HL-60 (cell line): ENCODE measurements around the gene NEUROD1.
A peak's percentile ranks its signal among the peaks of the same experiment; 100 is the strongest.

Experiments used
- DNase-seq, 2 experiments: peaks; one replicate each; pipeline ENCODE4 v3.0.0-alpha.2; 2010 to 2020; ENCODE audit warnings: low read depth in 1 of 2, low spot score in 1 of 2
- H3K27ac ChIP-seq: fragments of 250-450 bp; sonication (Bioruptor Pico); replicated peaks from 2 replicates; pipeline ENCODE4 v1.5.1; 2020; ENCODE audit warnings: mild to moderate bottlenecking, moderate library complexity
- H3K27me3 ChIP-seq: fragments of 250-450 bp; sonication (Bioruptor Pico); 2 replicates; pipeline ENCODE4 v1.5.1; 2021; ENCODE audit warnings: mild to moderate bottlenecking, moderate library complexity; ENCODE audit not compliant: insufficient read depth, poor library complexity, severe bottlenecking
- H3K4me3 ChIP-seq: replicated peaks from 2 replicates; pipeline ENCODE4 v1.5.1; 2011; ENCODE audit warnings: mild to moderate bottlenecking, control low read depth, low read length; ENCODE audit not compliant: insufficient read depth
- GABPA ChIP-seq: IDR thresholded peaks from 2 replicates; pipeline ENCODE4 v1.6.1; 2012; ENCODE audit warnings: low read depth
- POLR2AphosphoS5 ChIP-seq: IDR thresholded peaks from 2 replicates; pipeline ENCODE4 v1.6.1; 2012; ENCODE audit warnings: low read depth
- SPI1 ChIP-seq: IDR thresholded peaks from 2 replicates; pipeline ENCODE4 v1.6.1; 2012; ENCODE audit warnings: low read depth, mild to moderate bottlenecking, borderline replicate concordance
- long read RNA-seq: library from polyadenylated mRNA; unstranded; transcript quantifications from one replicate; pipeline ENCODE4 v2.0.0, GENCODE V29; 2020
- TF ChIP-seq, protein P1 (sequence below): IDR thresholded peaks from one replicate; pipeline ENCODE4 v1.5.1; 2011; ENCODE audit warnings: low read length, control low read depth, inconsistent platforms; ENCODE audit not compliant: insufficient read depth
- TF ChIP-seq, protein P2 (sequence below): IDR thresholded peaks from 2 replicates; pipeline ENCODE4 v1.6.1; 2012; ENCODE audit warnings: low read depth; ENCODE audit not compliant: insufficient replicate concordance

The NEUROD1 gene
- long read RNA-seq, result 0 reads

DNA sequence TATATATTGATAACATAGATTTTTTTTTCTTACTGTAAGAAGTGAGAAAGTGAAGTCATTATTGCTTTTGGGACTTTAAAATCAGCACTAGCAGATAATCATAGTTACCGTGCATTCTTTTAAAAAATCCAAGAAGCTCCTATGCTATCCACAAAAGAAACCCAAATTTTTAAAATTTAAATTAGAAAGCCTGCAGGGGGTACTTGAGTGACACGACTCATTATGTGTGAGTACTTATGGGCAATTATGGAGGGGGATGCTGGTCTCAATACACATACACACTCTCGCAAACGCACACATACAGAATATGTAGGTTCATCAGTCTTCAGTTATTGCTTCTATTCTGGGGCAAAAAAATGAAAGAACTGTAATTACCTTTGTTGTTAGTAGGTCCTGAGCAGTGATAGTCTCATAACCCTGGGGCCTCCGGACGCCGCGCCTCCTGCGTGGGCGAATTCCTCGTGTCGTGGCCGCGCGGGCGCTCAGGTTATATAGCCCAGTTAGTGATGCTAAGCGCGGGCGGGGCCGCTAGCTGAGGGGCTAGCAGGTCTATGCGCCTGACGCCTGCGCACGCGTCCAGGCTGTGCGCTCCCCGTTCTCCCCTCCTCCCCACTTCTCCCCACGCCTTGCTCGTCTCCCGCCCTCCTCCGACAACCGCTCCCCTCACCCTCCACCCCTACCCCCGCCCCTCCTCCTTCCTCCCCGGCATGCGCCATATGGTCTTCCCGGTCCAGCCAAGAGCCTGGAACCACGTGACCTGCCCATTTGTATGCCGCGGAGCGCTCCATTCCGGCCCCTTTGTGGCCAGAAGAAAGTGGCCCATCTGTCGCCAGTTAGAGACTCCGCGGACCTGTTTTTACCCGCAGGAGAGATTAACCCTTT lies at the start of gene NEUROD1:
Gene NEUROD1 (minus strand): TSS at position 463 of the 882 bp plus-strand sequence. CDS start 1,657 bp downstream, outside the sequence.
- TF ChIP-seq GABPA, result no peak
- DNase-seq, result no peak
- H3K27me3 ChIP-seq, result peaks cover 67% of the 10 kb centered on the region
- H3K4me3 ChIP-seq, result peak within 1 kb of the TSS; percentile 1
- H3K27ac ChIP-seq, result no peak within 1 kb of the TSS

DNA sequence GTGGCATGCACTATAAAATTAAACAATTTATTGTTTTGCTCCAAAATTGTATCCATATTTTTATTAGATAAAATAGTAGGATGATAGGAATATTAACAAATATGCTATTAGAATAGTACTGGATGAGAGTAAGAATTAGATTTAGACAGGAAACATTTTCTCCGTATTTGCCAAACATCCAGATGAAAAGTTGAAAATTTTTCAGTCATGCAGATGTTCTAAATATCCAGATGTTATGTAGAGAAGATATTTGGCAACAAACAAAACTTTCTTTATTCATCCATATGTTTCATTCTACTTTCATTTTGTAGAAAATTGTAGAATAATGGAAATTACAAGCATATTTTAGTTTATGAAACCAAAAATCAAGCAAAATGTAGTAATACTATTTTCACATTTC lies 45.2 kb upstream of the NEUROD1 start:
- no peak for DNase-seq
- Histone ChIP-seq H3K27me3 (no peaks in the 10 kb centered on the region), H3K4me3 (no peak overlapping the region), H3K27ac (no peak overlapping the region)
- no peak for TF ChIP-seq SPI1
- TF ChIP-seq, protein P1, sequence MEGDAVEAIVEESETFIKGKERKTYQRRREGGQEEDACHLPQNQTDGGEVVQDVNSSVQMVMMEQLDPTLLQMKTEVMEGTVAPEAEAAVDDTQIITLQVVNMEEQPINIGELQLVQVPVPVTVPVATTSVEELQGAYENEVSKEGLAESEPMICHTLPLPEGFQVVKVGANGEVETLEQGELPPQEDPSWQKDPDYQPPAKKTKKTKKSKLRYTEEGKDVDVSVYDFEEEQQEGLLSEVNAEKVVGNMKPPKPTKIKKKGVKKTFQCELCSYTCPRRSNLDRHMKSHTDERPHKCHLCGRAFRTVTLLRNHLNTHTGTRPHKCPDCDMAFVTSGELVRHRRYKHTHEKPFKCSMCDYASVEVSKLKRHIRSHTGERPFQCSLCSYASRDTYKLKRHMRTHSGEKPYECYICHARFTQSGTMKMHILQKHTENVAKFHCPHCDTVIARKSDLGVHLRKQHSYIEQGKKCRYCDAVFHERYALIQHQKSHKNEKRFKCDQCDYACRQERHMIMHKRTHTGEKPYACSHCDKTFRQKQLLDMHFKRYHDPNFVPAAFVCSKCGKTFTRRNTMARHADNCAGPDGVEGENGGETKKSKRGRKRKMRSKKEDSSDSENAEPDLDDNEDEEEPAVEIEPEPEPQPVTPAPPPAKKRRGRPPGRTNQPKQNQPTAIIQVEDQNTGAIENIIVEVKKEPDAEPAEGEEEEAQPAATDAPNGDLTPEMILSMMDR, result no peak

DNA sequence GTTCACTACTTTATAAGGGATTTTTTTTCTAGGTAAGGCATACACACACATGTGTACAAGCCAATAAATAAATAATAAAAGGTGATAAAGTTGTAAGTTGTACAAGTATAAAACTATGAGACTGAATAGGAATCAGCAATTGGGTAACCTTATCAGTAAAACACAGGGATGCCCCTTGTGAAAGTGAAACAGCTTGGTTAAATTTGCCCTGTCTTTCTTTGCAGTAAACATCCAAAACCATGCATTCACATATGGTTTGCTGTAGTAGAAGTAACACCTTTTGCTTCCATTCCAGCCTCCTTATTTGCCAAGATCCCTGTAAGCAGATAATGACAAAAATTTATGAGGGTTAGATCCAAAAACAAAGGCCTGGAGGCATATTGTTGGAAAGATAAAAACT lies 44.3 kb upstream of the NEUROD1 start:
- no peak overlapping the region for H3K27ac ChIP-seq
- no peak for TF ChIP-seq POLR2AphosphoS5
- no peak for TF ChIP-seq SPI1
- TF ChIP-seq, protein P1, result no peak
- no peak for TF ChIP-seq GABPA
- TF ChIP-seq, protein P2, sequence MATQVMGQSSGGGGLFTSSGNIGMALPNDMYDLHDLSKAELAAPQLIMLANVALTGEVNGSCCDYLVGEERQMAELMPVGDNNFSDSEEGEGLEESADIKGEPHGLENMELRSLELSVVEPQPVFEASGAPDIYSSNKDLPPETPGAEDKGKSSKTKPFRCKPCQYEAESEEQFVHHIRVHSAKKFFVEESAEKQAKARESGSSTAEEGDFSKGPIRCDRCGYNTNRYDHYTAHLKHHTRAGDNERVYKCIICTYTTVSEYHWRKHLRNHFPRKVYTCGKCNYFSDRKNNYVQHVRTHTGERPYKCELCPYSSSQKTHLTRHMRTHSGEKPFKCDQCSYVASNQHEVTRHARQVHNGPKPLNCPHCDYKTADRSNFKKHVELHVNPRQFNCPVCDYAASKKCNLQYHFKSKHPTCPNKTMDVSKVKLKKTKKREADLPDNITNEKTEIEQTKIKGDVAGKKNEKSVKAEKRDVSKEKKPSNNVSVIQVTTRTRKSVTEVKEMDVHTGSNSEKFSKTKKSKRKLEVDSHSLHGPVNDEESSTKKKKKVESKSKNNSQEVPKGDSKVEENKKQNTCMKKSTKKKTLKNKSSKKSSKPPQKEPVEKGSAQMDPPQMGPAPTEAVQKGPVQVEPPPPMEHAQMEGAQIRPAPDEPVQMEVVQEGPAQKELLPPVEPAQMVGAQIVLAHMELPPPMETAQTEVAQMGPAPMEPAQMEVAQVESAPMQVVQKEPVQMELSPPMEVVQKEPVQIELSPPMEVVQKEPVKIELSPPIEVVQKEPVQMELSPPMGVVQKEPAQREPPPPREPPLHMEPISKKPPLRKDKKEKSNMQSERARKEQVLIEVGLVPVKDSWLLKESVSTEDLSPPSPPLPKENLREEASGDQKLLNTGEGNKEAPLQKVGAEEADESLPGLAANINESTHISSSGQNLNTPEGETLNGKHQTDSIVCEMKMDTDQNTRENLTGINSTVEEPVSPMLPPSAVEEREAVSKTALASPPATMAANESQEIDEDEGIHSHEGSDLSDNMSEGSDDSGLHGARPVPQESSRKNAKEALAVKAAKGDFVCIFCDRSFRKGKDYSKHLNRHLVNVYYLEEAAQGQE, result no peak
- no peaks in the 10 kb centered on the region for H3K27me3 ChIP-seq
- no peak overlapping the region for H3K4me3 ChIP-seq
- DNase-seq, result no peak

DNA sequence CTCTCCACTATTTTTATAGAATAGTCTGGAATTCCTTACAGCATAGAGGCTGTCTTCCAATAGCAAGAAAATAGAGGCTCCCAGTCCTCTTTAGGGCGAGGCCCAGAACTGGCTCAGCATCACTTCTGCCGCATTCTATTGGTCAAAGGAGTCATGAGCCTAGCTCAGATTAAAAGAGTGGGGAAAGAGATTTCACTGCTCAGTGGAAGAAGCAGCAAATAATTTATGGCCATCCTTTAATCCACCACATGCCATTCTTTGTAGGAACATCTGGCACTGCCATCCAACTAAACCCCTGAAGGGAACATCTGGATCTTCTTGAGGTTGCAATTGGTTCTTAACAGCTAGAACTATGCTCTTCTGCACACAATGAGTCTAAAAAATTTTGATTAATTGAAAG lies 43.4 kb upstream of the NEUROD1 start:
- no peak for DNase-seq
- Histone ChIP-seq H3K4me3 (no peak overlapping the region), H3K27ac (no peak overlapping the region), H3K27me3 (no peaks in the 10 kb centered on the region)
- TF ChIP-seq, protein P1, result no peak
- TF ChIP-seq GABPA (no peak), SPI1 (no peak), POLR2AphosphoS5 (no peak)

DNA sequence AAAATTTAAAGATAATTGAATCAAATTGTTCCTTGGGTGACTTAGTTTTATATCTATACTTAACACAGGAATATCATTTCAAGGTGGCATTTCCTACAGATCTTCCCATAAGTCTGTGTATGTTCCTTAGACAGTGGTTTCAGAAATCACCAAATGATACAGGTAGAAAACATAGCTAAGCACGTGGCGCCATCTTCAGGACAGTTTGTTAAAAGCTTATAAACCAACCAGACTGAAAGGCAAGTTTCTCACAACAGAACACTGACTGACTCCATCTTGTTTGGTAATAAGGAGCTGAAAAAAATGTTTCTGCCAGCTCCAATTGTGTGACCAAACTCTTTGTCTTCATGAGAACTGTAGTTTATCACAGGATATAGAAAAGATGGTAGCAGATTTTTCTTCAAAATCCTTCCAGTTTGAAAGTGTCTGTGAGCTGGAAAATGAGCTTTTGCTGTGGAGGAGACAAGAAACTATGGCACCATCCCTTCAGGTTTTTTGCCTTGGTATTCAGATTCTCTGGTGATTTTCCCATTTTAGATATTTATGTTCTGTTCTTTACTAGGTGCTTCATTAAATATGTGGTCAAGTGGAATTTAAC lies 34.8 kb upstream of the NEUROD1 start:
- peak; percentile 53 to 79 for DNase-seq

More for the DNA sequence above, 34.8 kb upstream of the NEUROD1 start:
- H3K27ac ChIP-seq, result no peak overlapping the region
- no peaks in the 10 kb centered on the region for H3K27me3 ChIP-seq
- H3K4me3 ChIP-seq, result no peak overlapping the region
- TF ChIP-seq, protein P2, result no peak
- TF ChIP-seq, protein P1, result peak; percentile 42
